ENCODE measurements around the gene SEPTIN10.
"Not testable (repeated sequence)": the region's sequence is repeated elsewhere in the genome, so short reads cannot be mapped to it uniquely, and the experiment has no call there.

The SEPTIN10 gene

GRCh38 chr2:109647636-109648035 is 33.9 kb upstream of the SEPTIN10 start:
- no peak overlapping the region for H3K27ac ChIP-seq
- no peak for TF ChIP-seq CTCF (IDR thresholded peaks at IDR 0.05)

GRCh38 chr2:109646961-109647360 is 33.2 kb upstream of the SEPTIN10 start:
- Histone ChIP-seq H3K27ac (no peak overlapping the region), H3K36me3 (ENCODE audit: control insufficient read depth, insufficient read depth, low read length) (no peaks in the 10 kb centered on the region), H3K4me1 (no peaks in the 10 kb centered on the region), H2AFZ (no peak overlapping the region), H3K27me3 (ENCODE audit: control insufficient read depth, insufficient read depth, low read length) (no peaks in the 10 kb centered on the region), H3K9ac (no peak overlapping the region), H3K79me2 (no peaks in the 10 kb centered on the region), H3K9me3 (ENCODE audit: control insufficient read depth, low read length) (no peaks in the 10 kb centered on the region), H3K4me2 (ENCODE audit: low read length) (no peak overlapping the region), H3K4me3 (ENCODE audit: low read depth, low read length) (no peak overlapping the region)
- TF ChIP-seq CTCF (IDR thresholded peaks at IDR 0.05), result no peak

More at GRCh38 chr2:109647636-109648035, 33.9 kb upstream of the SEPTIN10 start:
- Histone ChIP-seq H3K9ac (no peak overlapping the region), H3K27me3 (ENCODE audit: control insufficient read depth, insufficient read depth, low read length) (no peaks in the 10 kb centered on the region), H3K4me2 (ENCODE audit: low read length) (no peak overlapping the region), H3K79me2 (no peaks in the 10 kb centered on the region), H2AFZ (no peak overlapping the region), H3K36me3 (ENCODE audit: control insufficient read depth, insufficient read depth, low read length) (no peaks in the 10 kb centered on the region), H3K4me1 (no peaks in the 10 kb centered on the region), H3K9me3 (ENCODE audit: control insufficient read depth, low read length) (no peaks in the 10 kb centered on the region), H3K4me3 (ENCODE audit: low read depth, low read length) (no peak overlapping the region)

- Histone ChIP-seq H3K4me2 (ENCODE audit: low read length) (no peak overlapping the region), H3K27me3 (ENCODE audit: control insufficient read depth, insufficient read depth, low read length) (no peaks in the 10 kb centered on the region), H3K9ac (no peak overlapping the region), H3K36me3 (ENCODE audit: control insufficient read depth, insufficient read depth, low read length) (no peaks in the 10 kb centered on the region), H3K4me3 (ENCODE audit: low read depth, low read length) (no peak overlapping the region), H3K9me3 (ENCODE audit: control insufficient read depth, low read length) (no peaks in the 10 kb centered on the region), H2AFZ (no peak overlapping the region), H3K79me2 (no peaks in the 10 kb centered on the region), H3K27ac (no peak overlapping the region), H3K4me1 (no peaks in the 10 kb centered on the region)
- TF ChIP-seq CTCF (IDR thresholded peaks at IDR 0.05), result no peak
These were observed 31.8 kb upstream of the SEPTIN10 start for GRCh38 chr2:109645412-109646184.

DNA sequence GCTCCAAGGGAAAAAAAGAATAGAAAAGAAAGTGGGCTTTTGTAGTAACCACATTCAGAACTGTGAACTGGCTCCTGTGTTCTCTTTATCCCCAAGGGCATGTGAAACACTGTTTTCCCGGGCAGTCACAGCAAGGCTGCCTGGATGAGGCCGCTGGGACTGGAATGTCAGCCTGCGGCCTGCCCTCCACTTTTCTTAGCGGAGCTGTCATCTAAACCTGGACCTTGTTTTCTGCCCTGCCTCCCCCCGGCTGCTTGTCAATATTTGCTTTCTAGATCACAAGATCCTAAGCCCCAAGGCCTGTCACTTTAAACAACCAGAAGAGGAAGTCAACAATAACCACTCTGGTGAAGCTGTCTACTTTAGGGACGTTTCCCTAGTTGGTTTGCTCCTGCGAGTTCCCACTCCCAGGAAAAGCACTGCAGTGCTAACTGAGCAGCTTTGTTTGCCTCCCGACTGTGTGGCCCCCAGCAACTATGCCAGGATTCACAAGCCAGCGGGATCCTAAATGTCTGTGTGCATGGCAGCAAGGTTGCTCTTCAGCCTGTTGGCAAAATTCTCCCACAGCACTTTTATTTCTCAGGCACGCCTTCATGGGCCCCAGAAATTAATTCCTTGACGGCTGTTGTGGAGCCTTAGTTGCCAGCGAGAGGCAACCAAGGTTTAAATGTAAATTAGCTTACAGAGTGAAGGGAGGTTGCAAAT is 31.0 kb upstream of the SEPTIN10 start:
- H3K36me3 ChIP-seq (ENCODE audit: control insufficient read depth, insufficient read depth, low read length), result no peaks in the 10 kb centered on the region
- no peak overlapping the region for H3K4me3 ChIP-seq (ENCODE audit: low read depth, low read length)
- H2AFZ ChIP-seq, result no peak overlapping the region
- H3K27me3 ChIP-seq (ENCODE audit: control insufficient read depth, insufficient read depth, low read length), result no peaks in the 10 kb centered on the region
- no peak overlapping the region for H3K9ac ChIP-seq
- no peaks in the 10 kb centered on the region for H3K9me3 ChIP-seq (ENCODE audit: control insufficient read depth, low read length)
- TF ChIP-seq CTCF (IDR thresholded peaks at IDR 0.05), result no peak
- H3K4me1 ChIP-seq, result no peaks in the 10 kb centered on the region
- H3K79me2 ChIP-seq, result no peaks in the 10 kb centered on the region
- no peak overlapping the region for H3K27ac ChIP-seq
- no peak overlapping the region for H3K4me2 ChIP-seq (ENCODE audit: low read length)

DNA sequence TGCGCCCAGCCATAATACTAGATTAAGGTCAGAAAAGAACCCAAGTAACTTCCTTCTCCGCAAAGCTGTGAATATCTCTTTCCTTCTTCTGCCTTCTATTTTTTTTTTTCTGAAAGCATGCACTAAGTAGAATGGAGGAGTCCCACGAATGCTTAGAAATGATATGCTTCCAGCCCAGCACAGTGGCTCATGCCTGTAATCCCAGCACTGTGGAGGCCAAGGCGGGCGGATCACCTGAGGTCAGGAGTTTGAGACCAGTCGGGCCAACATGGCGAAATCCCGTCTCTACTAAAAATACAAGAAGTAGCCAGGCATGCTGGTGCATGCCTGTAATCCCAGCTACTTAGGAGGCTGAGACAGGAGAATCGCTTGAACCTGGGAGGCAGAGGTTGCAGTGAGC is 26.2 kb upstream of the SEPTIN10 start:
- not testable (repeated sequence) for H3K27ac ChIP-seq; H3K27me3 ChIP-seq (ENCODE audit: control insufficient read depth, insufficient read depth, low read length); H3K9ac ChIP-seq; H3K4me1 ChIP-seq; H2AFZ ChIP-seq; H3K4me2 ChIP-seq (ENCODE audit: low read length); H3K4me3 ChIP-seq (ENCODE audit: low read depth, low read length); H3K36me3 ChIP-seq (ENCODE audit: control insufficient read depth, insufficient read depth, low read length); H3K79me2 ChIP-seq; H3K9me3 ChIP-seq (ENCODE audit: control insufficient read depth, low read length)

Data from parathyroid adenoma (tissue), 2 donors.